NCI-H128 (cell line): ENCODE measurements around the gene KHDC1L.
"Not testable (repeated sequence)": the region's sequence is repeated elsewhere in the genome, so short reads cannot be mapped to it uniquely, and the experiment has no call there.

Experiments used
- DNase-seq: peaks from one replicate; lab custom pipeline; 2025; ENCODE audit not compliant: unreplicated experiment; lab: John Stamatoyannopoulos, UW

Gene KHDC1L, protein sequence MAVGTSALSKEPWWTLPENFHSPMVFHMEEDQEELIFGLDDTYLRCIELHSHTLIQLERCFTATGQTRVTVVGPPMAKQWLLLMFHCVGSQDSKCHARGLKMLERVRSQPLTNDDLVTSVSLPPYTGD

DNA sequence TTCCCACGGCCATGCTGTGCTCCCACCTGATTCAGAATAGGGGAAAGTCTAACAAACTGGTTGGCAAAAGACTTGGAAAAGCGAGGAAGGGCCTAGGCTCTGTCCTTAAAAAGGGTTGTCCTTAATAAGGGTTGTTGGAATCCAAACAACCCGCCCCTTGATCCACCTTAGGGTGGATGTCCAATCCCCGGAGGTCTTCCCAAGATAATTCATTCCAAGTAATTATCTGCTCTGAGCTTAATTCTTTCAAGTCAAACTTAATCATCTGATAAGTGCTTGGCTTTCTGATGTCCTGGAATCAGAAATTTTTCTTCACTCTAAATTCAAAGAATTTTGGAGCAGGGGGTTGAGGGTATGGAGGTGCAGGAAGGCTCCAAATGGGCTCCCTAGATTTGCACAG is at the start of gene KHDC1L:
KHDC1L (minus strand) TSS at position 101 of the 400 bp plus-strand sequence; CDS start at position 13, 88 bp downstream.
- DNase-seq: no peak

DNA sequence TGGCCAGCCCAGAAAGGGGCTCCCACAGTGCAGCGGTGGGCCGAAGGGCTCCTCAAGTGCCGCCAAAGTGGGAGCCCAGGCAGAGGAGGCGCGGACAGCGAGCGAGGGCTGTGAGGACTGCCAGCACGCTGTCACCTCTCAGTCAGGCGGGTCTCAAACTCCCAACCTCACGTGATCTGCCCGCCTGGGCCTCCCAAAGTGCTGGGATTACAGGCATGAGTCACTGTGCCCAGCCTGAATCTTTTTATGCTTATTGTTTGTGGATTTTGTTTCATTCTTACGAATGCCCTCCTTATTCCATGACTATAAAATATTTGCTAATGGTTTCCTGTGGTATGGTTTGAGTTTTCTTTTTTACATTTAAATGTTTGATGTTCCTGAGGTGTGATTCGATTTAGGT is 44.0 kb upstream of the KHDC1L start:
- not testable (repeated sequence) for DNase-seq

DNA sequence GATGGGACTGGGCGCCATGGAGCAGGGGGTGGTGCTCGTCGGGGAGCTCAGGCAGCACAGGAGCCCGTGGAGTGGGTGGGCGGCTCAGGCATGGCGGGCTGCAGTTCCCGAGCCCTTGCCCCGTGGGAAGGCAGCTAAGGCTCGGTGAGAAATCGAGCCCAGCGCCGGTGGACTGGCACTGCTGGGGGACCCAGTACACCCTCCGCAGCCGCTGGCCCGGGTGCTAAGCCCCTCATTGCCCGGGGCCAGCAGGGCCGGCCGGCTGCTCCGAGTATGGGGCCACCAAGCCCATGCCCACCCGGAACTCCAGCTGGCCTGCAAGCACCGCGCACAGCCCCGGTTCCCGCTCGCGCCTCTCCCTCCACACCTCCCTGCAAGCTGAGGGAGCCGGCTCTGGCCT is 43.6 kb upstream of the KHDC1L start:
- not testable (repeated sequence) for DNase-seq

DNA sequence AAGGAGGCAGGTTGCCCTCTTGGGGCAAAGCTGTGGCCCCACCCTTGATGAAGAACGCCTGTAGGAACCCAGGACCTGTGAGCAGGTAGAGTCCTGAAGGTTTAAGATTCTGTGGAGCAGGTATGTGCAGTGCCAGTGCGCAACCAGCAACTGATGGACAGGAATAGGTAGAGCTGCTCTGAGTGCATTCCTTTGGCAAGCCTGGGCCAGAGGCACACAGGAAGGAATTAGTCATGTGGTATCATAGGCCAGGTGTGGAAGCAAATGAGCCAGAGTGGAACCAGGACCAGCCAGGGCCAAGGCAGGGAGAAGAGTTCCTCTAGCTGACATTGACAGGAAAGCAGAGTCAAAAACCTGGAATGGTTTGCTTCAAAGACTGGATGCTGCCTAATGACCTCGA is 39.1 kb upstream of the KHDC1L start:
- DNase-seq: no peak

DNA sequence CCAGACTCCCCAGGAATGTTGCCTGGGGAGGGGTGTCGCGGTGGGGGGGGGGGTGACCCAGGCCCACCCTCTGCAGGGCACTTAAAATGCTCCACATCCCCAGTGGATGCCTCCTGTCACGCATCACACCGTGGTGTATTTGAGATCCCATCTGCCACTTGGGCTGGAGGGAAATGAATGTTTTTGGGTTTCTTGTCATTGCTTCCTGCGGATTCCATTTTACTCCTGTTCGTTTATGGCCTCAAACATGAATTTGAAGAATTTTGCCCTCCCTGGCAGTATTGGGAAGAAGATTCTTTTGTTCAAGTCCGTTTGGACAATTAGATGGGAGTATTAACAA is 38.2 kb upstream of the KHDC1L start:
- DNase-seq: no peak

DNA sequence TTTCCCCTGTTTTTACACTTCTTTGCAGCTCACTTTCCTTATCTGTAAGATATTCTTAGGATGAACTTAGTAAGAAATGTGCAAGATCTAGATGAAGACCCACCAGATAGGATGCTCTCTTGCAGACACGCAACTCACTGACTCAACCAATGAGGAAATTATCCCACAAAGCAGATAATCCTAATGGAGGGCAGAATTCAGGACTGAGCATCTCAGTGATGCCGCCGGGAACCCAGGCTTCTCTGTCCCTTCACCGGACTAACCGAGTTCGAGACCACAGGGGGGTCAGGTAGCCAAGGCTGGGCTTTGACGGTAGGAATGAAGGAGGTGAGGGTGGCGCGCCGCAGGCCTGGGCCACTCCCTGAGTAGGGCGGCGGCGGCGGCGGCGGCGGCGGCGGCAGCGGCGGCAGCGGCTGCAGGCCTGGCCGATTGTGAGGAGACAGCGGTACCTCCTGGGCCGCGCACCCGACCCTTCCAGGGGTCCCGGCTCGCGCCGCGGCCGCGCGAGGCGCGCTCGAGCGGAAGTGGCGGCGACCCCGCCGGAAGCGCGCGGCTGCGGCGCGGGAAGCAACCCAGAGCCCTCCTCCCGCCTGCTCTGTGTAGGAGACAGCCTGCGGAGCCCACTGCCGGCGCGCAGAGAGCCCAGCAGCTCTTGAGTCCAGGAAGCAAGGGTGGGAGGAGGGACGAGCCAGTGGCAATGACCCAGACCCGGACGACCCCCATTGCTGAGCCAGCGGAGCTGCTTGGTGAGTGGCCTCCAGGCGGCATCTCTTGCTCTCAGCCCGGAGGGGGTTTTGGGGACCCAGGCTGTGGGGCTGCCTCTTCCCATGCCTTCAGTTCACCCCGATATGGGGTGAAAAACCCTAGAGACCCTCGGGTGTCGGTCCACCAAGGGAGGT is 37.6 kb upstream of the KHDC1L start, which contains the start of gene KHDC1:
KHDC1 (minus strand) TSS at position 526 of the 899 bp plus-strand sequence. CDS start 20,679 bp downstream, outside the sequence.
- peak; percentile 20 for DNase-seq

DNA sequence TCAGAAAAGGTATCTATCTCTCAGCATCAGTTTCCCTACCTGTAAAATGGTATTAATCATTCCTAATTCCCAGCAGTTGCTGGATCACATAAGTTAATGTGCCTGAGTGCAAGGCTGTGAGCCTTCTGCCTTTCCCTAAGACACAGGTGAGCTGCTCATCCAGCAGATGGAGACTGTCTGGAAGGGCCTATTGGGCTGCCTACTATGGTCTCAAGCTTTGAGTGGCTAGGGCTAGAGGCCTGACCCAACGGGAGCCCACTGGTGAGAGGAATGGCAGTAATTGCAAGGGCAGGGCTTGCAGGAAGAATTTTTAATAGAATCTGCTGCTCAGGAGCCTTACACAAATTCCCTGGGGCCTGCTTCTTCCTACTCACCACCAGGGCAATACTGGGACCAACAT is 33.4 kb upstream of the KHDC1L start:
- no peak for DNase-seq

DNA sequence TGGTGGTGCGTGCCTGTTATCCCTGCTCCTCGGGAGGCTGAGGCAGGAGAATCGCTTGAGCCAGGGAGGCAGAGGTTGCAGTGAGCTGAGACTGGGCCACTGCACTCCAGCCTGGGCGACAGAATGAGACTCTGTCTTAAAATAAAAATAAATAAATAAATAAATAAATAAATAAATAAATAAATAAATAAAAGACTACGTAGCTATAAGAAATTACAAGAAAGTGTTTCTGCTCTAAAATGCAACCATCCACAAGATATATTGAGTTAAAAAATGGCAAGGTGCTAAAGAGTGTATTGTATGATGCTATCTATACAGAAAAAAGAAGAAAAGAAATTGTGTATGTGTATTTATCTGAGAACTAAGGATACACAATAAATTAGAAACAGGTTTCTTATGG is 29.0 kb upstream of the KHDC1L start:
- DNase-seq: not testable (repeated sequence)

DNA sequence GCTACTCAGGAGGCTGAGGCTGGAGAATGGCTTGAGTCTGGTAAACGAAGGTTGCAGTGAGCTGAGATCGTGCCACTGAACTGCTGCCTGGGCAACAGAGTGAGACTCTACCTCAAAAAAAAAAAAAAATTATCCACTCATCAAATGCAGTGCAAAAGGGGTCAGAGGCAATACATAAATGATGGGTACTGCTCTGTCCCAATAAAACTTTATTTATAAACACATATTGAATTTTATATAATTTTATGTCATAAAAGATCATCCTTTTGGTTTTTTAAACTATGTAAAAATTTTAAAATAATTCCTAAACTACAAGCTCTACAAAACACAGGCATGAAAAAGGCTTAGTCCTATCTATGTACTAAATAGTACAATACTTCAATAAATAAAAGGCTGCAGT is 27.4 kb upstream of the KHDC1L start:
- no peak for DNase-seq

DNA sequence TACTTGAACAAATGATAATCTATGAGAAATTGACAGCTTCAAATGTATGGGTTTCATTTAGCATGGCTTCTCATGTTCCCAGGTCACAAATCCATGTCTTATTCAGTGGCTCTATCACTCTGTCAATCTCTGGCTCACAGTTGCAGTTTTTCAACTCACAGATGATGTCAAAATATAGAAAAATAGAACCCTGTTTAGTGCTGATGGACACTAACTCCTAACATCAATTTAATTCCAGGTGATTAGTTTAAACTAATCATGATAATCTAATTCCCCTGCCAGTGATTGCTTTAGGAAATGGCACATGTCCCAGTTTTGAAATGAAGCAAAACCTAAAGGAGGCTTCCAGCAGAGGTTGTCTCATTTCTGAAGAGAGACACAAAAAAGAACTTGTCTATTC is 24.7 kb upstream of the KHDC1L start:
- no peak for DNase-seq

DNA sequence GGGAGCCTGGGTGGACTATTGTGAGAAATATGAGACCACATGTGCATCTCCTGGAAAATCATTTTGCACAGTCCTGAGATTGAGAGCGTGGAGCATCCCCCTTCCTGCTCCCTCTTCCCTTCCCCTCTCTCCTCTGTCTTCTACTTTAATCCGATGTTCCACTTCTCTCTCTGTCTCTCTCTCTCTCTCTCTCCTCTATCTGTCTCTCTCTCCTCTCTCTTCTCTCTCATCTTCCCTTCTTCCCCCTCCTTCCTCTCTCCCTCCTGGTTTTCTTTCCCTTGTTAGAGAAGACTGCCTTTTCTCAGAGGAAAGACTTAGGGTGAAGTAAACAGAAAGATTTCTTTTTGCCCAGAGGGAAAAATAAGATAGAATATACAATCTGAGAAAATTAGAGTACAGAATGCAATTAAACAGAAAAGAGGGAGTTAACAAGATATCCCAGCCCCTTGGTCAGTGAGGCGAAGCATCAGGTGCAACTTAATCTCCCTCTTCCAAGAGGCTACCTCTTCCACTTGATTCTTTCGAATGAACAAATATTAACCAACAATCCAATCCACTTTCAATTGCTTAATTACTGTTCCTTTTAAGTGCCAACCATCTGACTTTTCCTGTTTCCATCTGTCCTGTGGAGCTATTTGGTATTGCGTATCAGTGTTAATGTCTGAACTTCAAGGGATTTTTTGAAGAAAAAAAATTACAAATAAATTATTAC is 23.1 kb upstream of the KHDC1L start:
- no peak for DNase-seq

DNA sequence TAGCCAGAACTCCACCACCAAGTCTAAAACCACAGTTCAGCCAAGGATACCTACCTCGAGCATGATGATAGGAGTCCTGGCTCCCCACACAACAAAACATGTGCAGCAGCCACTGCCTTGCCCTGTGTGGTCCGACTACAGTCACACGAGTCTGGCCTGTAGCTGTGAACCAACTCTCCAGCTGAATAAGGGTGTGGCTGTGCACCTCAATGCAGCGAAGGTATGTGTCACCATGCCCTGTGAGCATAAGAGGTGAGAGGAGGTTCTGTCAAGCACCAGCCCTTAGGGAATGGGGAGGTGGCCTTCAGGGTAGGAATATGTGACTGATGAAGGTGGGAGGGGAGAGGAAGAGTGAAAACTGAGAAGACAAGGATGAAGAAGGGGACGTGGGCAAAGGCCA is 16.7 kb upstream of the KHDC1L start:
- DNase-seq: no peak

DNA sequence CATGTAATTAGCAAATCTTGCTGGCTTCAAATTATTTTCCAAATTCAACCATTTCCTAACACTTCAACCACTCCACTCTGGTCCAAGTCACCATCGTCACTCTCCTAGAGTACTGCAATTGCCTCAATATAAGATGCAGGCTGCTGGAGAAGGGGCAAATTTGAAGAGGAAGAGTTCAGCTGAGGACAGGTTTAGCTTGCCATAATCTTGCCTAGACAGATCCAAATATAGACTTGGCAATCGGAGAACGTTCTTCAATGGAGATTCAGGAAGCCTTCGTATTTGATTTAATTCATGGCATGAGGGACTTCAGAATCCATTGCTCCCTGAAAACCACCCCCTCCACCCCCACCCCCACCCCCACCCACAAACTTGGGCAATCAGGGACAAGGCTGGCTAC is 15.4 kb upstream of the KHDC1L start:
- DNase-seq: no peak

DNA sequence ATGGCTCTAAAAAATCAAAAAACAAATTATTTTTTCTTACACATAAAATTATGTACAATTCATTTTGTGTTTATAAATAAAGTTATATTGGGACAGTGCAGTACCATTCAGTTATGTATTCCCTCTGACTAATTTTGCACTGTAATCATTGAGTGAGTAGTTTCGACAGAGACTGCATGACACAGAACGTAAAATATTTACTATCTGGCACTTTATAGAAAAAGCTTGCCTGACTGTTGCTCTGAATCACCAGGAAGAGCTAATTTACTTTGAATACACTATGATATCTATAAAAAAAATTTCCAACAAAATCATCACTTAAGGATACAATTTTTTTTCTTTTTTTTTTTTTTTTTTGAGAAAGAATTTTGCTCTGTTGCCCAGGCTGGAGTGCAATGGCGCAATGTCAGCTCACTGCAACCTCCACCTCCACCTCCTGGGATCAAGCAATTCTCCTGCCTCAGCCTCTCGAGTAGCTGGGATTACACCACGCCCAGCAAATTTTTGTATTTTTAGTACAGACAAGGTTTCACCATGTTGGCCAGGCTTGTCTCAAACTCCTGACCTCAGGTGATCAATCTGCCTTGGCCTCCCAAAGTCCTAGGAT is 11.0 kb upstream of the KHDC1L start:
- DNase-seq: no peak

DNA sequence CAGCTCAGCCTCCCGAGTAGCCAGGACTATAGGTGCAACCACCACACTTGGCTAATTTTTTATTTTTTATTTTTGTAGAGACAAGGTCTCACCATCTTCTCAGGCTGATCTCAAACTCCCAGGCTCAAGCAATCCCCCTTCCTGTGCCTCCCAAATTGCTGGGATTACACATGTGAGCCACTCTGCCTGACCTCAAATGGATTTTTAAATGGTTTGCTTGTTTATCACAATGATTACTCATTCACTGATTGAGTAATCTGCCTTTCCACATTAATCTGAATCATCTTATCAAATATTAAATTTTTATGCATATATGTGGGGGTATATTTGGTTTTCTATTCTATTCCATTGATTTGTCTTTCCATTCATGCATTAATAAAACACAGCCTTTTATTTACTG is 9.4 kb upstream of the KHDC1L start:
- DNase-seq: no peak

DNA sequence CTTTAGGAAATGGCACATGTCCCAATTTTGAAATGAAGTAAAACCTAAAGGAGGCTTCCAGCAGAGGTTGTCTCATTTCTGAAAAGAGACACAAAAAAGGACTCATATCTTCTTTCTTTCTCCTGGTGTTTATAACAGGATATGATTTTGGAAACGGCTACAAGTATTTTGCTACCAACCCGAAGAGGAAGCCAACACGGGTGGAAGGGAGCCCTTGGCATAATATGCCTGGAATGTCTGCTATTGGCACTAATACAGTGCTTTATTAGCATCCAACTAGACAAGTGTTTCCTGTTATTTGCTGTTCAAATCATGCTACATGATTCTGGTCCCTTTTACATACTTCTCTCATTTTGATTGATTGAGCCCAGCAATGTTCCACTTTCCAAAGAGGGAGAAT is 8.7 kb upstream of the KHDC1L start:
- DNase-seq: not testable (repeated sequence)

DNA sequence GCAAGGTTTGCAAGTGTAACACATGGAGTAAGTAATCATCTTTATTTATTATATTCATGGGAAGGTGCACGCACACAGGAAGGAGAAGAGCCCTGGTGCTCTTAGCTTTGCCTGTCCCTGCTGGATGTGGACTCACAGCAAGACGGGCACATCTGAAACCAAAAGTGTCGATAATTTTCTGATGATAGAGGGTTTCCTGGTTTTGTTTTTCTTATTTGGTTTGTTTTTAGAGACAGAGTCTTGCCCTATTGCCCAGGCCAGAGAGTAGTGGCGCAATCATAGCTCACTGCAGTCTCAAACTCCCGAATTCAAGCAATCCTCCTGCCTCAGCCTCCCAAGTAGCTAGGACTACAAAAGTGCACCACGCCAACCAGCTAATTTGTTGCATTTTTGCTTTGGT is 7.8 kb upstream of the KHDC1L start:
- DNase-seq: no peak

DNA sequence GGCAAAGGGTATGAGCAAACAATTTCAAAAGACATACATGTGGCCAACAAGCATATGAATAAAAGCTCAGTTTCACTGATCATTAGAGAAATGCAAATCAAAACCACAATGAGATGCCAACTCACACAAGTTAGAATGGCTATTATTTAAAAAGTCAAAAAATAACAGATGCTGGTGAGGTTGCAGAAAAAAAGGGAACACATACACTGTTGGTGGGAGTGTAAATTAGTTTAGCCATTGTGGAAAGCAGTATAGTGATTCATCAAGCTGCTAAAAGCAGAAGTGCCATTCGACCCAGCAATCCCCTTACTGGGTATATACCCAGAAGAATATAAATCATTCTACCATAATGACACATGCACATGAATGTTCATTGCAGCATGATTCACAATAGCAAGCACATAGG is 6.7 kb upstream of the KHDC1L start:
- no peak for DNase-seq

DNA sequence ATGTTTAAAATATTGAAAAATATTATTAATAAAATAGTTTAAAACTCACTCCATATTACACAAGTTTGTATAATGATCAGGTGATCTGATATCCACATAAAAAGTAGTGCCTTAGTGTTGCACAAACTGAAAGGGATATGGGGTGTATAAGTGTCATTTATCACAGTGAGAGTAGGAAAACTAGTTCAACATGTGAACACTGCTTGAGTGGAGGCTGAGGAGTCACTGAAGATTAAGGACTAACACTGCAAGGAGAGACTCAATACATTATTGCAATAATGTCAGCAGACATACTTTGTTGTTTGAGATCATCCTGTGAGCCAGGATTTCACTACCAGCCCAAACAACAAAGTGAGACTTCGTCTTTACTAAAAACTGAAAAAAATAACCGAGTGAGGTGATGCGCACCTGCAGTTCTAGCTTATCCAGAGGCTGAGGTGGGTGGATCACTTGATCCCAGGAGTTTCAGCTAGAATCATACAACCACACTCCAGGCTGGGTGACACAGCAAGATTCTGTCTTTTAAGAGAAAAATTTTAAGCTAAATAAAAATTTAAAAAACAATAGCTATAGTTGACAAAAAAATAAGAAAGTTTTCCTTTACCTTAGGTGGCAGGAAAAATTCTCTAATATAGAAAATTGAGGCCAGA is 2.4 kb upstream of the KHDC1L start:
- DNase-seq: no peak

DNA sequence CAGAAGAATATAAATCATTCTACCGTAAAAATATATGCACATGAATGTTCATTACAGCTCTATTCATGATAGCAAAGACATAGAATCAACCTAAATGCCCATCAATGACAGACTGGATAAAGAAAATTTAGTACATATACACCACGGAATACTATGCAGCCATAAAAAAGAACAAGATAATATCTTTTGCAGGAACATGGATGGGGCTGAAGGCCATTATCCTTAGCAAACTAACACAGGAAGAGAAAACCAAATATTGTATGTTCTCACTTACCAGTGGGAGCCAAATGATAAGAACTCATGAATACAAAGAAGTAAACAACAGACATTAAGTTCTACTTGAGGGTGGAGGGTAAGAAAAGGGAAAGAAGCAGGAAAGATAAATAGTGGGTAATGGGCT is 8.4 kb downstream of the KHDC1L start:
- DNase-seq: no peak

DNA sequence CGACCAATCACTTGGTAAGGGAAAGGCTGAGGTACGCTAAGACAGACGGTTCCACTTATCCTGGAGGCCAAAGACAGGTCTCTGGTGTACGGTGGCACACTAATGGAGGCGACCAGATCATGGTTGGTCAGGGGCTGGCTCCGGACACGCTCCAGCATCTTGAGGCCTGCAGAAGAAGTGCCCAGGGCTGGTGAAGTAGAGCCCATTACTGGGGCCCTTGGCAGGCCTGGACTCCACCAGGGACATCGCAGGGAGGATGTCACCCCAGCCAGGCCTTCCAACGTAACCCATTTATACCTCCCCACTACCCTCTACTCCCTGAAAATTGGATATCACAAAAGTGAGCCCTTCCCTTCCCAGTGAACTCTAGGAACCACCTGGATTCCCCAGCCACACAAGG is 16.2 kb downstream of the KHDC1L start:
- DNase-seq: no peak
